Endothelial cell (in vitro differentiated cells): ENCODE data around the gene SLC35A4. TPM values are rescaled to one million over a fixed set of nuclear protein-coding genes. Genes with fewer than 3 reads are reported as not detected.
"Not testable (repeated sequence)": the region's sequence is repeated elsewhere in the genome, so short reads cannot be mapped to it uniquely, and the experiment has no call there.

Experiments
- DNase-seq: peaks from one replicate; pipeline ENCODE4 v3.0.0; 2021; ENCODE audit warnings: low spot score
- H3K27ac Mint-ChIP-seq: one replicate; pipeline ENCODE4 v1.8.0; 2021; ENCODE audit warnings: mixed read lengths, inconsistent platforms; ENCODE audit not compliant: unreplicated experiment
- H3K27me3 Mint-ChIP-seq: one replicate; pipeline ENCODE4 v1.8.0; 2021; ENCODE audit warnings: mild to moderate bottlenecking, moderate library complexity, mixed read lengths, inconsistent platforms; ENCODE audit not compliant: unreplicated experiment
- H3K36me3 Mint-ChIP-seq: one replicate; pipeline ENCODE4 v1.8.0; 2021; ENCODE audit warnings: mild to moderate bottlenecking, low read depth, mixed read lengths, inconsistent platforms; ENCODE audit not compliant: unreplicated experiment
- H3K4me1 Mint-ChIP-seq: one replicate; pipeline ENCODE4 v1.8.0; 2021; ENCODE audit warnings: mild to moderate bottlenecking, mixed read lengths, inconsistent platforms; ENCODE audit not compliant: unreplicated experiment
- H3K4me3 Mint-ChIP-seq: one replicate; pipeline ENCODE4 v1.8.0; 2021; ENCODE audit warnings: mild to moderate bottlenecking, mixed read lengths, inconsistent platforms; ENCODE audit not compliant: unreplicated experiment
- H3K9me3 Mint-ChIP-seq: one replicate; pipeline ENCODE4 v1.8.0; 2021; ENCODE audit warnings: mixed read lengths, inconsistent platforms; ENCODE audit not compliant: unreplicated experiment
- CTCF ChIP-seq: fragments of 200-600 bp; sonication (generic); IDR thresholded peaks from one replicate; pipeline ENCODE4 v1.5.0; 2021; ENCODE audit warnings: antibody characterized with exemption; ENCODE audit not compliant: unreplicated experiment
- total RNA-seq: library from RNA; stranded (reverse); fragmentation: NEBNext Ultra II Directional; extraction: Animal tissue kit (Norgen Biotek cat#: 25700); gene quantifications from one replicate; pipeline ENCODE4 v1.2.1, GENCODE V29; 2021; ENCODE audit not compliant: unreplicated experiment

The SLC35A4 gene
- total RNA-seq, 1 donor from 2014 or later: 91.2 TPM

GRCh38 chr5:140588311-140589070 lies 23.9 kb downstream of the SLC35A4 start:
- DNase-seq: no peak
- Mint-ChIP-seq H3K4me1 (no peaks in the 10 kb centered on the region), H3K27me3 (no peaks in the 10 kb centered on the region), H3K27ac (no peak overlapping the region), H3K9me3 (no peaks in the 10 kb centered on the region), H3K36me3 (no peaks in the 10 kb centered on the region), H3K4me3 (no peak overlapping the region)
- no peak for TF ChIP-seq CTCF

- TF ChIP-seq CTCF: no peak
- Mint-ChIP-seq H3K4me1 (no peaks in the 10 kb centered on the region), H3K36me3 (no peaks in the 10 kb centered on the region), H3K27ac (no peak overlapping the region), H3K27me3 (peaks cover 2% of the 10 kb centered on the region), H3K4me3 (no peak overlapping the region), H3K9me3 (no peaks in the 10 kb centered on the region)
- no peak for DNase-seq
These were observed 26.2 kb downstream of the SLC35A4 start for GRCh38 chr5:140590861-140591260.

- no peak for DNase-seq
- Mint-ChIP-seq H3K9me3 (no peaks in the 10 kb centered on the region), H3K4me1 (no peaks in the 10 kb centered on the region), H3K27ac (no peak overlapping the region), H3K36me3 (no peaks in the 10 kb centered on the region), H3K27me3 (peaks cover 2% of the 10 kb centered on the region), H3K4me3 (no peak overlapping the region)
- TF ChIP-seq CTCF: no peak
These were observed 27.2 kb downstream of the SLC35A4 start for GRCh38 chr5:140591747-140592372.

- not testable (repeated sequence) for DNase-seq, H3K27ac Mint-ChIP-seq, H3K9me3 Mint-ChIP-seq, H3K36me3 Mint-ChIP-seq, H3K4me1 Mint-ChIP-seq, H3K27me3 Mint-ChIP-seq, H3K4me3 Mint-ChIP-seq
These were observed 28.4 kb downstream of the SLC35A4 start for GRCh38 chr5:140593070-140593469.

- Mint-ChIP-seq H3K4me1 (no peaks in the 10 kb centered on the region), H3K27ac (no peak overlapping the region), H3K27me3 (peaks cover 2% of the 10 kb centered on the region), H3K9me3 (no peaks in the 10 kb centered on the region), H3K36me3 (no peaks in the 10 kb centered on the region), H3K4me3 (no peak overlapping the region)
- DNase-seq: no peak
- TF ChIP-seq CTCF: no peak
These were observed 29.5 kb downstream of the SLC35A4 start for GRCh38 chr5:140594169-140594568.
